NCI-H1417 (cell line): ENCODE data around the gene GBX2.

Experiments used
- DNase-seq, 3 experiments: peaks; one replicate each; lab custom pipeline; 2025; lab: John Stamatoyannopoulos, UW

Gene GBX2

GRCh38 chr2:236167297-236168109, 683 bp downstream of the GBX2 start:
- peak; percentile 5 to 64 (median 50) for DNase-seq

DNA sequence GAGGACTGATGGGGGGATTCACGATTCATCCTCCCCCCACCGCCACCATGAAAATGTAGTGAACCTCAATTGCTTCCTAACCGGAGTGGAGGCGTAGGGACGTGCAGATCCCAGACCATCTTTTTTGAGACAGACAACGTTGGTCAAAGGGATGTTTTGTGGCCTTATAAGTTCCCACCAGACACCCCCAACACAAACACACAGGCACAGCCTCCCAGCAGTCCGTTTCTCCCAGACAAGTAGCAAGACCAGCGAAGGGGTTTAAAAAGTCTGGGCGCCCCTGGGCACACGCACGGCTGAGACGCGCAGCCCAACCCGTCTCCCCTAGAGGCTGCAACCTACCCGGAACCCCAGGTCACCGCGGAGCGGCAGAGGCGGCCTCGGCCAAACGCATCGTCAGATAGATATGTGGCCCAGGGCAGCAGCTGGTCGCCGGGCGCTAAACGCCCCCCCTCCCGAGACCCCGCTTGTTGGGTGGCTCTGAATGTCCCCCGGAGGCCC, 1.3 kb downstream of the GBX2 start:
- DNase-seq: peak in 2 of 3 experiments; percentile 30 to 39

- no peak for DNase-seq
These were observed 2.1 kb downstream of the GBX2 start for GRCh38 chr2:236165842-236166795.

DNA sequence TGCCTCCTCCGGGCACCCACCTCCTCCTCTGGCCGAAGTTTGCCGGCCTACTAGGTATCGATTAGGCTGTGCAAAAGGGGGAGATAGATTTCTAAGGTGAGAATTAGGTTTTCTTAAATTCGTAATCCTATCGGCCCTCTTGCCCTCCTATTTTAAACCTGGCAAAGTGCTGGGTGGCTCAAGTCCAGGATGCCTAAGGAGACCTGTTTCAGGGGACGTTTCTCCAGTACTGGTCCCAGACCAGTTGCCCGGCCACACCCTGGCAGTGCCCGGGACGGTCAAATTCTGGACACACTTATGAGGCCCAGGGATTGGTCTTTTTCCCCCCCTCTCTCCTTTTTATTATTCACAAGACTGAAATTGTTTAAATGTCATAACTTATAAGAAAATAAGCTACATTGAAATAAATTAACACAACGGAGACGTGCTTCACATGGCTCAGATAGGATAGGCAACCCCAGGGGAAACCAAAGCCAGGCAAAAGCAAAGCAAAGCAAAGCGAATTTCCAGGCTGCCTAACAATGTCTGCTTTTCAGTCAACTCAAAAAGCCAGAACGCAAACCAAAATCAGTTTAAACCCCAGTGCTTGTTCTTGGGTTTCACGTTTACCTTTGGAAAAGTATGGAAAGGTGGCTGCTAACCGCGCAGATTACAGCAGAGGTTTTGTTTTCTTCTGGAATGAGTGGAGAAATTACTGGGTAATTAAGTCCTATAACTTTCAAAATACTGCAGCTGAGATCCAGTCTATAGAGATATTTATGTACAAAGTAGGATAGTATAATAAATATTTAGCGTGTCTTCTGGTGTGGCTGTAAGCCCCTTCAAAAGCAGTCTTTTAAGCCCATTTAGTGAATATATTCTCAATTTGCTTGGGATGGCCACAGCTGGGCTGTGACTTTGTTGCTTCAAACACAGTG, 3.0 kb downstream of the GBX2 start:
- DNase-seq: no peak

DNA sequence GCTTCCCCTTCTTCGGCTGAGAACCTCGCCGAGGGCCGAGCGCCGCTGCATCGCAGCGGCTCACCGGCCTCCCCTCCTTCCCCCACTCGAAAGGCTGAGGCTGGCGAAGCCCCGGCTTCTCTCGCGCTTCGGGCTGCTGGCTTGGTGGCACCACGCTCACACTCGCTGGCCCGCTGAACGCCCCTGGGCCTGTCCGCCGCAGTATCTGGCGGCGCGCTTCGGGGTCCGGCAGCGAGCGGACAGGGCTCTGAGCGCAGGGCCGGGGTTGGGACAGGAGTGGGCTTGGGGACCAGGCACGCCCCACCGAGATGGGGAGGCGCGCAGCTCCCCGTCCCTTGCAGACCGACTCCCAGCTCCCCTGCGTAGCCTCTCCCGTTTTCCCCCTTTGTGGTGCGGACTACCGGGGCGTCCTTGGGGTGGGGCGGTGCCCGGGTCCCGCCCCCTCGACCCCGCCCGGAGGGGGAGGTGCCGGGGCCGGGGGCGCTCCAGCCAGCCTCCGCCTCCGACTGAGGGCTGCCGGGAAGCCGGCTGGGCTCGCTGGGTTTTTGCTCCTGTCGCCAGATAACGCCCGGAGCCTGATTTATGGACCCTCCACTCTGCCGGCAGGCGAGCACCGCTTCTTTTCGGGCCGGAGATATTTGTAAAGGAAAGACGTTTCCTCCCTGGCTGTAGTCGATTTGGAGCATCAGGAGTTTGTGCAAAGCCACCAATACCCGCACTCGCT, 3.8 kb downstream of the GBX2 start:
- peak in 2 of 3 experiments; percentile 62 to 64 for DNase-seq

- peak in 2 of 3 experiments; percentile 54 to 61 for DNase-seq
These were observed 4.5 kb downstream of the GBX2 start for GRCh38 chr2:236163471-236164200.

GRCh38 chr2:236162882-236163470, 5.2 kb downstream of the GBX2 start:
- DNase-seq: peak in 2 of 3 experiments; percentile 50 to 53

DNA sequence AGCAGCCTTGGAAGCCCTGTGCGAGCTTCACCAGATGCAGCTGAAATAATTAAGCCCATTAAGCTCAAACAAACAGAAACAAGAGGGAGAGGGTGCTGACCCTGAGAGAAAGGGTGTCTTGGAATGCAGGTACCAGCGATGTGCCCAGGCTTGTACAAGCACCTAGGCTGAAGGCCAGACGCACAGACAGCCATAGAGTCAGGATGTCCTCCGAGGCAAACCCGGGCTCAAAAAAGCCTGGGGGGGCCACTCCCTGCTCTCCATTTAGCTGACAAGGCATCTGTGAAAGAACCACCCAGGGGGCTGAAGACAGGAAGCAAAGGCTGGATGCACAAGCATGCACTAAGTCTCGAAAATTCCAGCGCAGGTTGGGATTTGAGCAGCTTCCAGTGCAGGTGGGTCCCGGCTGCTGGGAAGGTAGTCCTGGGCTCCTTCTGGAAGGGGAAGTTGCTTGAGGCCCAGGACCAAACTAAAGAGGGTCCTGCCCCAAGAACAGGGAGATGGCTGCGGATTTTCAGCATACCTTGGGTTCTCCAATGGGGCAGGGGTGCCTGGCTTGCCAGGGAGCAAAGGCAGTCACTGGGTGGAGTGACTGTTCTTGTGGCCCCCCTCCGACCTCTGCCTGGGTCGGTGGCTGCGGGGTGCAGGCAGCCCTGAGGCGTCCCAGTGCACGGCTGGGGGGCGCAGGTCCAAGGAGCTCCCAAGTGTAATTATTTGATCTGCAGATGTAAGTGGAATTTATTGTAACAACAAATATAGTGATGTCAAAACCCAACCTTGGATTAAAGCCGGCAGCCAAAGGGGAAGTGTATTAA, 5.9 kb downstream of the GBX2 start:
- no peak for DNase-seq

DNA sequence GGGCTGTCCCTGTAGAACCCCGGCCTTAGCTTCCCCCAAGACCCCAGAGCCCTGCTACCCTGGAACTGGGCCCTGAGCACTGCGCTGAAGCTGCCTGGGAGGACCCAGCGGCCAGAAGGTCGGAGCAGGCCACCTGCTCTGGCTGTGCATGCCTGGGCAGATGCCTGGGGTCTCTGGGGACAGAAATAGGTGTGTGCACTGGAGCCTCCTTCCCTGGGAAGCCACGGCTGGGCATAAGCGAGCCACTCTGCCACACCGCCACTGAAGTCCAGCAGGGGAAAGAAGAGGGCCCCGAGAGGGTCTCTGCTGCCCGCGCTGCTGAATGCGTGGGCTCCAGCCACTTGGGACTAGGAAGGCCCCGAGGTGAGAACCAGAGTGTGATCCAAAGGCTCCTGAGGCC, 6.7 kb downstream of the GBX2 start:
- DNase-seq: no peak

- DNase-seq: no peak
These were observed 7.1 kb downstream of the GBX2 start for GRCh38 chr2:236161082-236161462.

DNA sequence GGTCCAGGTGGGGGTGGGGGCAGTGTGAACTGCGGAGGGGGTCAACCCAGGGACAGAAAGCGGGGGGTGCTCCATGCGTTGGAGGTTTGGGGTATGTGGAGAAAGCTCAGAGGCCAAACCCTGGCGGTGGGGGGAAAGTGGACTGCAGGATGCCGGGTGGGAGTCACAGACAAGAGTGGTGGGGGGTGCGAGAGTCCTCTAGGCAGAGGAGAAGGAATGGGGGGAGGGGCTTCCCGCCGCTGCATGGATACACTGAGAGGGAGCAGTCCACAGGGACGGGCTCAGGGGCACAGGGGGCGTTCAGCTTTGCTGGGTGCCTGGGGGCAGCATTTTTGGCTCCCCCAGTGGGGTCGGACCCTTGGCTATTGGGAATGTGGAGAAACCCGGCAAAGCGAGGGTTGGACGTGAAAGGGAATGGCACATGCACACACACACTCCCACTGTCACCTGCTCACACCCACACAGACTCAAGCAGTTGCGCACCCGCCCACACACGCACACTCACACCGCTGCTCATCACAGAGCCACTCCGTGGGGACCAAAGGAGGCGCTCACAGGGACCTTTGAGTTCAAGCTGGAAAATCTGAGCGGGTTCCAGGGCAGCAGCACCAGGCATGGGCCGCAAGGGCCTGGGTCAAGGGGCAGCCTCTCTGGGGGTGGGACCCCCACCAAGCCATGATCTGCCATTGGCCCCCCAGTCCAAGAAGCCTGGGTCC, 7.7 kb downstream of the GBX2 start:
- DNase-seq: no peak

DNA sequence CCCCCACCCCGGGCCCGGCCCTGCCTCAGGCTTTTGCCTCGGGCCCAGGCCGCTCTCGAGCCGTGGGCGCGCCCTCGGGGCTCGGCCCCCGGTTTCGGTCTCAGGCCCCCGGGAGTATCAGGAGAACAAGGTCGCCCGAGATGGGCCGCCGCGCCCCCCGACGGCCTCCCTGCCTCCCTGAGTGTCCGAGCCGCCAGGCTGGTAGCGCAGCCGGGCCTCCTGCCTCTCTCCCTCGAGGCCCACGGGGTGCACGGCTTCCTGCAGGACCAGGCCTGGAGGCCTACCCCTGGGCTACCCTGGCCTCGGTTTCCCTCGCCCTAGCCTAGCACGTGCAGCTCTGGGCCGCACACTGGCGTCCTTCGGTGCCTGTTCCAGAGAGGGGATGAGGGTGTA, 8.4 kb downstream of the GBX2 start:
- no peak for DNase-seq

- no peak for DNase-seq
These were observed 9.0 kb downstream of the GBX2 start for GRCh38 chr2:236158969-236159777.

- DNase-seq: no peak
These were observed 10.2 kb downstream of the GBX2 start for GRCh38 chr2:236157815-236158498.

GRCh38 chr2:236157366-236157765, 10.8 kb downstream of the GBX2 start:
- no peak for DNase-seq

GRCh38 chr2:236156860-236157194, 11.4 kb downstream of the GBX2 start:
- DNase-seq: no peak
